H9 (cell line): Measurements from ENCODE around the gene PHOX2B. TPM values are rescaled to one million over a fixed set of nuclear protein-coding genes. Genes with fewer than 3 reads are reported as not detected.

Experiments used
- DNase-seq: peaks from one replicate; pipeline ENCODE4 v3.0.0-alpha.2; 2017
- H2AFZ ChIP-seq: one replicate; pipeline ENCODE4 v1.6.1; 2013; ENCODE audit warnings: mild to moderate bottlenecking, low read length, control low read depth, moderate library complexity
- H2AK5ac ChIP-seq: 2 replicates; pipeline ENCODE4 v1.6.1; 2013; ENCODE audit warnings: low read length, control low read depth, mixed read lengths; ENCODE audit not compliant: insufficient read length
- H2BK120ac ChIP-seq: one replicate; pipeline ENCODE4 v1.6.1; 2013; ENCODE audit warnings: low read depth, mild to moderate bottlenecking, low read length, control low read depth, inconsistent platforms; ENCODE audit not compliant: poor library complexity, severe bottlenecking
- H2BK12ac ChIP-seq: 2 replicates; pipeline ENCODE4 v1.6.1; 2013; ENCODE audit warnings: low read length, control low read depth, mixed read lengths, low read depth; ENCODE audit not compliant: insufficient read length
- H2BK15ac ChIP-seq: 2 replicates; pipeline ENCODE4 v1.6.1; 2013; ENCODE audit warnings: low read depth, low read length, control low read depth
- H2BK20ac ChIP-seq: one replicate; pipeline ENCODE4 v1.6.1; 2013; ENCODE audit warnings: low read depth, mild to moderate bottlenecking, low read length, control low read depth, inconsistent platforms; ENCODE audit not compliant: poor library complexity, severe bottlenecking
- H2BK5ac ChIP-seq: 2 replicates; pipeline ENCODE4 v1.6.1; 2013; ENCODE audit warnings: low read length, control low read depth, mixed read lengths; ENCODE audit not compliant: insufficient read length
- H3K14ac ChIP-seq: 2 replicates; pipeline ENCODE4 v1.6.1; 2013; ENCODE audit warnings: low read length, control low read depth; ENCODE audit not compliant: insufficient read depth
- H3K18ac ChIP-seq: 2 replicates; pipeline ENCODE4 v1.6.1; 2013; ENCODE audit warnings: low read depth, mild to moderate bottlenecking, mixed read lengths, low read length, control low read depth; ENCODE audit not compliant: insufficient read length
- H3K23ac ChIP-seq: 2 replicates; pipeline ENCODE4 v1.6.1; 2013; ENCODE audit warnings: low read length, control low read depth, mixed read lengths, low read depth; ENCODE audit not compliant: insufficient read length
- H3K23me2 ChIP-seq: 2 replicates; pipeline ENCODE4 v1.6.1; 2013; ENCODE audit warnings: low read depth, mild to moderate bottlenecking, mixed read lengths, low read length, control low read depth; ENCODE audit not compliant: insufficient read length, poor library complexity, severe bottlenecking
- H3K27ac ChIP-seq: 2 replicates; pipeline ENCODE4 v1.5.1; 2013; ENCODE audit warnings: low read length, control low read depth, mixed read lengths, low read depth; ENCODE audit not compliant: insufficient read length
- H3K27me3 ChIP-seq: 2 replicates; pipeline ENCODE4 v1.6.1; 2013; ENCODE audit warnings: low read length, control low read depth, inconsistent platforms; ENCODE audit not compliant: insufficient read depth
- H3K4ac ChIP-seq: 2 replicates; pipeline ENCODE4 v1.6.1; 2013; ENCODE audit warnings: low read depth, mild to moderate bottlenecking, control low read depth, inconsistent platforms, low read length, moderate library complexity
- H3K4me1 ChIP-seq: 2 replicates; pipeline ENCODE4 v1.6.1; 2013; ENCODE audit warnings: low read length, control low read depth, inconsistent platforms; ENCODE audit not compliant: insufficient read depth
- H3K4me2 ChIP-seq: 2 replicates; pipeline ENCODE4 v1.6.1; 2013; ENCODE audit warnings: low read length, control low read depth, mixed read lengths; ENCODE audit not compliant: insufficient read length, insufficient read depth
- H3K56ac ChIP-seq: 2 replicates; pipeline ENCODE4 v1.6.1; 2013; ENCODE audit warnings: low read depth, mild to moderate bottlenecking, mixed read lengths, low read length, control low read depth; ENCODE audit not compliant: insufficient read length
- H3K79me1 ChIP-seq: 2 replicates; pipeline ENCODE4 v1.6.1; 2013; ENCODE audit warnings: low read depth, mild to moderate bottlenecking, moderate library complexity, low read length, control low read depth, inconsistent platforms; ENCODE audit not compliant: insufficient read depth, poor library complexity, severe bottlenecking
- H3K79me2 ChIP-seq: 2 replicates; pipeline ENCODE4 v1.6.1; 2013; ENCODE audit warnings: low read length, control low read depth, inconsistent platforms; ENCODE audit not compliant: insufficient read depth
- H3K9ac ChIP-seq: 2 replicates; pipeline ENCODE4 v1.6.1; 2013; ENCODE audit warnings: low read length, control low read depth, mixed read lengths; ENCODE audit not compliant: insufficient read length; ENCODE audit errors: extremely low read depth
- H3K9me3 ChIP-seq: one replicate; pipeline ENCODE4 v1.6.1; 2013; ENCODE audit warnings: low read depth, low read length, inconsistent platforms; ENCODE audit not compliant: control insufficient read depth
- H3T11ph ChIP-seq: one replicate; pipeline ENCODE4 v1.6.1; 2013; ENCODE audit warnings: mild to moderate bottlenecking, low read length, control low read depth, inconsistent platforms
- H4K20me1 ChIP-seq: one replicate; pipeline ENCODE4 v1.6.1; 2013; ENCODE audit not compliant: control insufficient read depth, insufficient read length, insufficient read depth
- H4K5ac ChIP-seq: 2 replicates; pipeline ENCODE4 v1.6.1; 2013; ENCODE audit warnings: low read depth, mild to moderate bottlenecking, mixed read lengths, low read length, control low read depth; ENCODE audit not compliant: insufficient read length
- H4K8ac ChIP-seq: replicated peaks from 2 replicates; pipeline ENCODE4 v1.6.1; 2013; ENCODE audit warnings: low read length, control low read depth, mixed read lengths, low read depth; ENCODE audit not compliant: insufficient read length
- H4K91ac ChIP-seq: 2 replicates; pipeline ENCODE4 v1.6.1; 2013; ENCODE audit warnings: low read depth, mild to moderate bottlenecking, moderate library complexity, mixed read lengths, low read length, control low read depth; ENCODE audit not compliant: insufficient read length
- H3K27ac Mint-ChIP-seq, 3 experiments: 2 replicates in 2 of 3; 3 replicates in 1 of 3; pipeline ENCODE4 v1.8.0; 2020 to 2021; ENCODE audit warnings: mixed read lengths in 3 of 3, mild to moderate bottlenecking in 1 of 3, moderate library complexity in 1 of 3
- H3K27me3 Mint-ChIP-seq: 2 replicates; pipeline ENCODE4 v1.8.0; 2021; ENCODE audit warnings: low read depth, mild to moderate bottlenecking, moderate library complexity, mixed read lengths
- H3K36me3 Mint-ChIP-seq, 3 experiments: 2 replicates in 2 of 3; 3 replicates in 1 of 3; pipeline ENCODE4 v1.8.0; 2020 to 2021; ENCODE audit warnings: low read depth in 3 of 3, mixed read lengths in 3 of 3; ENCODE audit not compliant: insufficient read depth in 1 of 3
- H3K4me1 Mint-ChIP-seq, 2 experiments: 2 replicates each; pipeline ENCODE4 v1.8.0; 2020; ENCODE audit warnings: mixed read lengths in 2 of 2
- H3K4me3 Mint-ChIP-seq, 2 experiments: 2 replicates in 1 of 2; 3 replicates in 1 of 2; pipeline ENCODE4 v1.8.0; 2020 to 2021; ENCODE audit warnings: mild to moderate bottlenecking in 2 of 2, mixed read lengths in 2 of 2, moderate library complexity in 1 of 2
- H3K9me3 Mint-ChIP-seq, 2 experiments: 2 replicates in 1 of 2; 3 replicates in 1 of 2; pipeline ENCODE4 v1.8.0; 2020; ENCODE audit warnings: mild to moderate bottlenecking in 2 of 2, mixed read lengths in 2 of 2, moderate library complexity in 1 of 2
- CTCF ChIP-seq: fragments of 200-600 bp; sonication (generic); conservative IDR thresholded peaks from 3 replicates; pipeline ENCODE4 v1.8.0; 2021; ENCODE audit warnings: antibody characterized with exemption, mild to moderate bottlenecking
- WGBS: extraction: QIAGEN DNeasy Blood & Tissue Kit; methylation state at CpG from one replicate; pipeline ENCODE4 v1.1.7; 2013; ENCODE audit warnings: missing lambda C conversion rate, low lambda C conversion rate, mixed read lengths; ENCODE audit not compliant: insufficient read length; ENCODE audit errors: extremely low coverage; 5-methylcytosine and 5-hydroxymethylcytosine counted together
- total RNA-seq: library from RNA; stranded (reverse); gene quantifications from 2 replicates; pipeline ENCODE4 v1.2.1, GENCODE V29; 2021

Gene PHOX2B
- total RNA-seq, 1 experiment from 2014 or later, result not detected

GRCh38 chr4:41792166-41792565, 43.6 kb upstream of the PHOX2B start:
- Histone ChIP-seq H2BK12ac (no peak overlapping the region), H3K18ac (no peak overlapping the region), H3K4me2 (no peak overlapping the region), H3K9ac (no peak overlapping the region), H3T11ph (no peak overlapping the region), H3K9me3 (no peaks in the 10 kb centered on the region), H3K27me3 (no peaks in the 10 kb centered on the region), H3K23me2 (no peaks in the 10 kb centered on the region), H2AK5ac (no peak overlapping the region), H3K4me1 (peaks cover 5% of the 10 kb centered on the region; the same call in 1 of the 2 replicates), H3K27ac (no peak overlapping the region), H4K8ac (no peak overlapping the region), H4K91ac (no peak overlapping the region), H4K5ac (no peak overlapping the region), H2BK20ac (no peak overlapping the region), H3K79me2 (no peaks in the 10 kb centered on the region), H2BK120ac (no peak overlapping the region), H3K14ac (no peak overlapping the region), H2AFZ (no peak overlapping the region), H3K23ac (no peak overlapping the region), H3K4ac (no peak overlapping the region), H2BK15ac (no peak overlapping the region), H4K20me1 (no peaks in the 10 kb centered on the region), H3K79me1 (no peaks in the 10 kb centered on the region), H3K56ac (no peak overlapping the region), H2BK5ac (no peak overlapping the region)
- WGBS, result no CpG with 5 or more reads among the region's 3 CpGs
- DNase-seq, result no peak
- Mint-ChIP-seq H3K9me3 (no peaks in the 10 kb centered on the region), H3K27ac (no peak overlapping the region), H3K4me1 (peaks cover 15 to 30% of the 10 kb centered on the region in 2 experiments), H3K4me3 (no peak overlapping the region), H3K27me3 (peaks cover 28% of the 10 kb centered on the region), H3K36me3 (no peaks in the 10 kb centered on the region)
- TF ChIP-seq CTCF, result no peak
